Stimulated activated memory B cell treated with anti-CD40 and anti-IgM and Interleukin-4, amounts not matched to agents 10 μg/mL and 1 μg/mL and 100 μg/mL, for 72 hours (primary cell): ENCODE results near the gene MYL4.
"Not testable (repeated sequence)": the region's sequence is repeated elsewhere in the genome, so short reads cannot be mapped to it uniquely, and the experiment has no call there.

Experiments
- ATAC-seq: fragments of 150-1000 bp; cut with Tn5 transposase; 2 replicates; pipeline ENCODE4 v1.10.0; 2021
- H3K27ac Mint-ChIP-seq: one replicate; pipeline ENCODE4 v1.8.0; 2022; ENCODE audit warnings: mild to moderate bottlenecking, mixed read lengths
- H3K27me3 Mint-ChIP-seq: one replicate; pipeline ENCODE4 v1.8.0; 2022; ENCODE audit warnings: mixed read lengths
- H3K36me3 Mint-ChIP-seq: one replicate; pipeline ENCODE4 v1.8.0; 2022; ENCODE audit warnings: mixed read lengths
- H3K4me1 Mint-ChIP-seq: one replicate; pipeline ENCODE4 v1.8.0; 2022; ENCODE audit warnings: mixed read lengths
- H3K4me3 Mint-ChIP-seq: one replicate; pipeline ENCODE4 v1.8.0; 2022; ENCODE audit warnings: mild to moderate bottlenecking, moderate library complexity, mixed read lengths
- H3K9me3 Mint-ChIP-seq: one replicate; pipeline ENCODE4 v1.8.0; 2022; ENCODE audit warnings: mixed read lengths

The MYL4 gene

GRCh38 chr17:47223460-47223859 is 14.3 kb downstream of the MYL4 start:
- peak overlapping the region; percentile 3 for H3K27ac Mint-ChIP-seq
- peaks cover 28% of the 10 kb centered on the region for H3K4me1 Mint-ChIP-seq
- H3K27me3 Mint-ChIP-seq: peaks cover 13% of the 10 kb centered on the region
- H3K4me3 Mint-ChIP-seq: no peak overlapping the region
- no peak for ATAC-seq
- H3K36me3 Mint-ChIP-seq: no peaks in the 10 kb centered on the region
- peaks cover 6% of the 10 kb centered on the region for H3K9me3 Mint-ChIP-seq

GRCh38 chr17:47224077-47224476 is 14.9 kb downstream of the MYL4 start:
- H3K9me3 Mint-ChIP-seq: not testable (repeated sequence)

GRCh38 chr17:47224966-47225365 is 15.8 kb downstream of the MYL4 start:
- no peak overlapping the region for H3K4me3 Mint-ChIP-seq
- peaks cover 23% of the 10 kb centered on the region for H3K4me1 Mint-ChIP-seq
- H3K27me3 Mint-ChIP-seq: peaks cover 13% of the 10 kb centered on the region
- no peak overlapping the region for H3K27ac Mint-ChIP-seq
- ATAC-seq: no peak
- no peaks in the 10 kb centered on the region for H3K36me3 Mint-ChIP-seq
- H3K9me3 Mint-ChIP-seq: peaks cover 6% of the 10 kb centered on the region

More at GRCh38 chr17:47224077-47224476, 14.9 kb downstream of the MYL4 start:
- not testable (repeated sequence) for H3K27ac Mint-ChIP-seq, ATAC-seq, H3K36me3 Mint-ChIP-seq, H3K4me3 Mint-ChIP-seq
- H3K27me3 Mint-ChIP-seq: peaks cover 13% of the 10 kb centered on the region
- peaks cover 22% of the 10 kb centered on the region for H3K4me1 Mint-ChIP-seq

DNA sequence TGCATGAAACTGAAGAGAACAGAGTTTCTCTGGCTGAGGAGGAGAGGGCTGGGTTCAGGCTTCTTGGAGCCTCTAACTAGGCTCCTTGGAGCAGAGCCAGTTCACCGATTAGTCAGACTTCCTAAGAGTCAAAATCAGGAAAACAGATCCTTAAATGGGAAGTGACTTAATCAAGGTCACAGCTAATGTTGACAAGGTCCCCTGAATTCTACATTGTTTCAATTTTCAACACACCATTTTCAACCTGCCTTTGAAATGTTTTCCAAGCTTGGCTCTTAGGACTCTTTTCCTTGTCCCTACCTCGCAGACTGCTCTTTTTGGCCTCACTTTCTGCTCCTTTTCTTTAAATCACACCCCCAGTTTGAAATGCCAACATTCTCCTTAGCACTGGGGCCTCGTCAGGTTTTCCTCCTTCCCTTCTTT is 16.3 kb downstream of the MYL4 start:
- H3K27ac Mint-ChIP-seq: no peak overlapping the region
- no peak overlapping the region for H3K4me3 Mint-ChIP-seq
- no peaks in the 10 kb centered on the region for H3K36me3 Mint-ChIP-seq
- no peak for ATAC-seq
- peaks cover 6% of the 10 kb centered on the region for H3K9me3 Mint-ChIP-seq
- peaks cover 23% of the 10 kb centered on the region for H3K4me1 Mint-ChIP-seq
- H3K27me3 Mint-ChIP-seq: peaks cover 13% of the 10 kb centered on the region

GRCh38 chr17:47225911-47226688 is 17.0 kb downstream of the MYL4 start:
- peaks cover 12% of the 10 kb centered on the region for H3K27me3 Mint-ChIP-seq
- H3K9me3 Mint-ChIP-seq: peaks cover 6% of the 10 kb centered on the region
- peaks cover 26% of the 10 kb centered on the region for H3K4me1 Mint-ChIP-seq
- ATAC-seq: no peak
- H3K27ac Mint-ChIP-seq: no peak overlapping the region
- no peak overlapping the region for H3K4me3 Mint-ChIP-seq
- H3K36me3 Mint-ChIP-seq: no peaks in the 10 kb centered on the region

- Mint-ChIP-seq H3K4me3 (no peak overlapping the region), H3K4me1 (peaks cover 25% of the 10 kb centered on the region), H3K9me3 (peaks cover 6% of the 10 kb centered on the region), H3K27ac (no peak overlapping the region), H3K36me3 (no peaks in the 10 kb centered on the region), H3K27me3 (no peaks in the 10 kb centered on the region)
- ATAC-seq: no peak
Measured at GRCh38 chr17:47227862-47228261, 18.7 kb downstream of the MYL4 start.

DNA sequence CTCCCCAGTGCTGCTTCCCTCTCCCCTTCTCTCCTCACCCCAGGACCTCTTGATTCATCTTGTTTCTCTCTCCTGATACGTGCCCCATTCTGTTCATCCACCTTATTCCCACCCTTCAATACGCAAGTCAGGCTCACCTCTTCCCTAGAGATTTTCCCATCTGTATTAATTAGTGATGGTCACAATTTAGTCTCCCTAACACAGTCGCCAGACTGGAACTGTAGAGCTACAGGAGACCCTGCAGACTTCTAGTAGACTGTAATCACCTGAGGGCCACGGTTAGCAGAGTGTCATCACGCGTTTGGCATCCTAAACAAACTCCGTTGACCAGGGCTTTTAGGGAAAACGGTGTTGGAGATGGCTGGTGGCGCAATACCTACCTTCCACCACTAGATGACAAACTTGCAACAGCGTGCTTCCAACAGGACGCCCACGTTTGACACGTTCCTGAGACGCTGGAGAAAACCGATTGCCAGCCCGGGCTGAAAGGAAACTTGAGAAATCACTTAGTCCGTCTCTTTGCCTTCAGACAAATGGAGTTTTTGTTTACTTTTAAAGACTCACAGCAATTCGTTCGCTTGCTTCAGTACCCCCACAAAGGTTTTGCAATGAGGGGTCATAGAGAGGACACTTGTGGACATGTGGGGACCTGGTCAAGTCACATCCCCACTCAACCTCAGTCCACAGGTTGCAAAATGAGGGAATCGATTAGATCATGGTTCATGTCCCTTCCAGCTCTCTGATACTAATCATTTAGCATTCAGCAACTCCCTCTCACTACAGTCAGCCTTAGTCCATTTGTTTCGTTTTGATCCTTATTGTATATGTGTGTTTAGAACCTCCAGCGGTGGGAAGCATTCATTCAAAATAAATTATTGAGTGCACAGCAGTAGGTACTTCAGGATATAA is 20.6 kb downstream of the MYL4 start:
- Mint-ChIP-seq H3K27me3 (no peaks in the 10 kb centered on the region), H3K27ac (peak overlapping the region; percentile 21), H3K36me3 (no peaks in the 10 kb centered on the region), H3K4me3 (peak overlapping the region; percentile 72), H3K9me3 (no peaks in the 10 kb centered on the region), H3K4me1 (peaks cover 25% of the 10 kb centered on the region)
- peak; percentile 77 for ATAC-seq

- Mint-ChIP-seq H3K9me3 (no peaks in the 10 kb centered on the region), H3K27ac (peak overlapping the region; percentile 21), H3K36me3 (no peaks in the 10 kb centered on the region), H3K4me3 (peak overlapping the region; percentile 72), H3K4me1 (peaks cover 25% of the 10 kb centered on the region), H3K27me3 (no peaks in the 10 kb centered on the region)
- ATAC-seq: peak; percentile 58
Measured at GRCh38 chr17:47230864-47231263, 21.7 kb downstream of the MYL4 start.

DNA sequence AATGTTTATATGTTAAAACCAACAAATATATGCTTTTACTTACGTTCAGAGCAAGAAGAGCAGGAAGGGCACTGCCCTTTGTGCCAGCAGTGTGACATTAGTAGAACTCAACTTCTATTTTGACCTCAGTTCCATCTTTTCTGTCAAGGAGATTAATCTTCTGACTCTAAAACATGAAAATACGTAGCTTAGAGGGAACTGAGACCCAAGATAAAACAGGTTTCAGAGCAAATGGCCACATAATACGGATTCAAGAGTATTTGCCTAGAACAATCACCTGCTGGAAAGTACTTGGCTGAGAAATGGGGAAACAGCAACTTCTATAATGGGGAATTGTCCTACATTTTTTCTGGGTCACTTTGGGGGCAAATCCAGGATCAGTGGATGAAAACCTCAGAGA is 22.2 kb downstream of the MYL4 start:
- peak overlapping the region; percentile 21 for H3K27ac Mint-ChIP-seq
- H3K36me3 Mint-ChIP-seq: no peaks in the 10 kb centered on the region
- ATAC-seq: peak; percentile 35
- H3K9me3 Mint-ChIP-seq: no peaks in the 10 kb centered on the region
- H3K4me1 Mint-ChIP-seq: peaks cover 25% of the 10 kb centered on the region
- peak overlapping the region; percentile 72 for H3K4me3 Mint-ChIP-seq
- H3K27me3 Mint-ChIP-seq: no peaks in the 10 kb centered on the region

GRCh38 chr17:47231866-47232265 is 22.7 kb downstream of the MYL4 start:
- no peak overlapping the region for H3K27ac Mint-ChIP-seq
- no peaks in the 10 kb centered on the region for H3K36me3 Mint-ChIP-seq
- H3K4me3 Mint-ChIP-seq: no peak overlapping the region
- no peaks in the 10 kb centered on the region for H3K9me3 Mint-ChIP-seq
- no peak for ATAC-seq
- peaks cover 25% of the 10 kb centered on the region for H3K4me1 Mint-ChIP-seq
- H3K27me3 Mint-ChIP-seq: no peaks in the 10 kb centered on the region

GRCh38 chr17:47232465-47232864 is 23.3 kb downstream of the MYL4 start:
- H3K27me3 Mint-ChIP-seq: no peaks in the 10 kb centered on the region
- no peak overlapping the region for H3K4me3 Mint-ChIP-seq
- no peaks in the 10 kb centered on the region for H3K9me3 Mint-ChIP-seq
- no peaks in the 10 kb centered on the region for H3K36me3 Mint-ChIP-seq
- H3K4me1 Mint-ChIP-seq: peaks cover 25% of the 10 kb centered on the region
- H3K27ac Mint-ChIP-seq: peak overlapping the region; percentile 30
- ATAC-seq: no peak

DNA sequence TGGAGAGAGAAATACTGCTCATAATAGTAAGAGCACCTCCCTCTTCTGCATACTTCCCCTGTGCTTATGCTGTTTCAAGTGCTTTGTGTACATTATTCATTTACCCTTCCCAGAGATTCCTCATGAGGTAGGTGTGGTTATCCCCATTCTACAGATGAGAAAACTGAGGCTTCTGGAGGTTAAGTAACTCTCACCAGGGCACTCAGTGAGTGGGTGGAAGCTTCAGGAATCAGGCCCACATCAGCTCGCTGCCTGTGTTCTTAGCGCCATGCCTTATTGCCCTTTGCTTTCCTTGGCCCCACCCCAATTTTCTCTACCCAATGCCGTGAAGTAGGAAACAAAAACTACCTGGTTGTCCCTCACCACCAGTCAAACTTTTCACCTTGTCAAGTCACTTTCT is 26.4 kb downstream of the MYL4 start:
- no peak for ATAC-seq
- H3K4me3 Mint-ChIP-seq: no peak overlapping the region
- H3K27me3 Mint-ChIP-seq: no peaks in the 10 kb centered on the region
- no peaks in the 10 kb centered on the region for H3K36me3 Mint-ChIP-seq
- peak overlapping the region; percentile 45 for H3K27ac Mint-ChIP-seq
- H3K4me1 Mint-ChIP-seq: peaks cover 25% of the 10 kb centered on the region
- H3K9me3 Mint-ChIP-seq: no peaks in the 10 kb centered on the region

DNA sequence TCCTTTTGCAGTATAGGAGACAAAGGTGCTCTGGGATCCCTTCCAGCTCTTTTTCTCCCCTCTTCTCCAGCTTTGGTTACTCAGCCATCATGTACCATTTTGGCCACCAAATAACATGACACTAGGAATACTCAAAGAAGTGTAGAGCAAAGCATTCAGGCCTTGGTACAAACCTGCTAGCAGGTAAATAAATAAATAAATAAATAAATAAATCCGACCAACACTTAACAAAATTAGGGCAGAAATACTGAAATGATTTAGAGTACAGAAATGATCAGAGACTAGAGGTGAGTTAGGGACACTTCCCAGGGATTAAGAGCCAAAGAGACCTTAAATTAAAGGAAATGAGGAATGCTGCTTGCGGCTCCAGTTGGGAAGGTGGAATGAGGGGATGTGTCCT is 26.8 kb downstream of the MYL4 start:
- Mint-ChIP-seq H3K4me3 (no peak overlapping the region), H3K4me1 (peaks cover 25% of the 10 kb centered on the region), H3K9me3 (no peaks in the 10 kb centered on the region), H3K36me3 (no peaks in the 10 kb centered on the region), H3K27me3 (no peaks in the 10 kb centered on the region), H3K27ac (no peak overlapping the region)
- ATAC-seq: no peak

GRCh38 chr17:47237841-47238240 is 28.7 kb downstream of the MYL4 start:
- peaks cover 17% of the 10 kb centered on the region for H3K4me1 Mint-ChIP-seq
- H3K27ac Mint-ChIP-seq: no peak overlapping the region
- no peaks in the 10 kb centered on the region for H3K36me3 Mint-ChIP-seq
- ATAC-seq: no peak
- H3K27me3 Mint-ChIP-seq: no peaks in the 10 kb centered on the region
- H3K4me3 Mint-ChIP-seq: no peak overlapping the region
- no peaks in the 10 kb centered on the region for H3K9me3 Mint-ChIP-seq

GRCh38 chr17:47238321-47239010 is 29.3 kb downstream of the MYL4 start:
- Mint-ChIP-seq H3K9me3 (no peaks in the 10 kb centered on the region), H3K4me1 (peaks cover 21% of the 10 kb centered on the region), H3K4me3 (no peak overlapping the region), H3K27me3 (no peaks in the 10 kb centered on the region), H3K36me3 (no peaks in the 10 kb centered on the region), H3K27ac (no peak overlapping the region)
- peak; percentile 25 for ATAC-seq
